NCI-H128 (cell line): ENCODE results near the gene LOXL1.
"Not testable (repeated sequence)": the region's sequence is repeated elsewhere in the genome, so short reads cannot be mapped to it uniquely, and the experiment has no call there.

Experiments
- DNase-seq: peaks from one replicate; lab custom pipeline; 2025; ENCODE audit not compliant: unreplicated experiment; lab: John Stamatoyannopoulos, UW

Gene LOXL1

GRCh38 chr15:73973683-73974200 is 47.5 kb downstream of the LOXL1 start:
- not testable (repeated sequence) for DNase-seq

GRCh38 chr15:73975440-73976125 is 49.3 kb downstream of the LOXL1 start:
- not testable (repeated sequence) for DNase-seq

- no peak for DNase-seq
Measured at GRCh38 chr15:73978896-73979295, 52.6 kb downstream of the LOXL1 start.

GRCh38 chr15:73979636-73980035 is 53.4 kb downstream of the LOXL1 start:
- DNase-seq = no peak

- DNase-seq = no peak
Measured at GRCh38 chr15:73981761-73982221, 55.5 kb downstream of the LOXL1 start.

- no peak for DNase-seq
Measured at GRCh38 chr15:73982222-73982962, 56.1 kb downstream of the LOXL1 start.

GRCh38 chr15:73983211-73983727 is 57.0 kb downstream of the LOXL1 start:
- no peak for DNase-seq

- no peak for DNase-seq
Measured at GRCh38 chr15:73983773-73984172, 57.5 kb downstream of the LOXL1 start.

- no peak for DNase-seq
Measured at GRCh38 chr15:73984208-73984979, 58.1 kb downstream of the LOXL1 start.

GRCh38 chr15:73985101-73985873 is 59.0 kb downstream of the LOXL1 start:
- no peak for DNase-seq

- DNase-seq = no peak
Measured at GRCh38 chr15:73986055-73986775, 60.0 kb downstream of the LOXL1 start.

GRCh38 chr15:73986776-73987056 is 60.5 kb downstream of the LOXL1 start:
- DNase-seq = no peak

GRCh38 chr15:73987250-73987649 is 61.0 kb downstream of the LOXL1 start:
- no peak for DNase-seq

- no peak for DNase-seq
Measured at GRCh38 chr15:73987681-73988444, 61.6 kb downstream of the LOXL1 start.

- no peak for DNase-seq
Measured at GRCh38 chr15:73988445-73988969, 62.2 kb downstream of the LOXL1 start.

GRCh38 chr15:73989001-73989798 is 62.9 kb downstream of the LOXL1 start:
- DNase-seq = no peak

GRCh38 chr15:73990250-73991005 is 64.2 kb downstream of the LOXL1 start:
- no peak for DNase-seq

GRCh38 chr15:73991260-73991659 is 65.0 kb downstream of the LOXL1 start:
- no peak for DNase-seq
